Small intestine (tissue), 7 donors: ENCODE results near the gene SOCS1. TPM values are rescaled to one million over a fixed set of nuclear protein-coding genes. Genes with fewer than 3 reads are reported as not detected.

Experiments used
- DNase-seq, 2 donors: peaks; one replicate each; pipeline versions ENCODE4 v3.0.0 to v3.0.0-alpha.2; 2013
- FAIRE-seq: peaks from 2 replicates; lab custom pipeline; 2012; peaks lifted over from hg19 to GRCh38; lab: Jason Lieb, UNC
- H3K27ac ChIP-seq, 3 donors: one replicate each; pipeline ENCODE4 v1.5.1; 2013; ENCODE audit warnings: low read length in 2 of 3, mild to moderate bottlenecking in 2 of 3, control low read depth in 1 of 3, inconsistent platforms in 1 of 3, low read depth in 1 of 3, moderate library complexity in 1 of 3
- H3K27me3 ChIP-seq, 3 donors: one replicate each; pipeline ENCODE4 v1.6.1; 2013; ENCODE audit warnings: low read length in 3 of 3, inconsistent platforms in 1 of 3; ENCODE audit not compliant: control insufficient read depth in 3 of 3, insufficient read depth in 3 of 3
- H3K36me3 ChIP-seq, 3 donors: one replicate each; pipeline ENCODE4 v1.6.1; 2013; ENCODE audit warnings: low read length in 3 of 3, inconsistent platforms in 1 of 3, low read depth in 1 of 3, mild to moderate bottlenecking in 1 of 3, moderate library complexity in 1 of 3; ENCODE audit not compliant: control insufficient read depth in 3 of 3, insufficient read depth in 2 of 3
- H3K4me1 ChIP-seq, 3 donors: one replicate each; pipeline ENCODE4 v1.6.1; 2013; ENCODE audit warnings: low read length in 2 of 3, inconsistent platforms in 1 of 3, low read depth in 1 of 3, mild to moderate bottlenecking in 1 of 3, moderate library complexity in 1 of 3; ENCODE audit not compliant: control insufficient read depth in 3 of 3, insufficient read depth in 2 of 3
- H3K4me3 ChIP-seq, 3 donors: one replicate each; pipeline ENCODE4 v1.5.1; 2013; ENCODE audit warnings: low read length in 3 of 3, control low read depth in 1 of 3, inconsistent platforms in 1 of 3, low read depth in 1 of 3, mild to moderate bottlenecking in 1 of 3, moderate library complexity in 1 of 3
- H3K9me3 ChIP-seq, 2 donors: one replicate each; pipeline ENCODE4 v1.6.1; 2013; ENCODE audit warnings: low read depth in 1 of 2, low read length in 1 of 2; ENCODE audit not compliant: control insufficient read depth in 2 of 2, insufficient read depth in 1 of 2
- WGBS, 3 donors: extraction: QIAGEN DNeasy Blood & Tissue Kit; methylation state at CpG; one replicate each; pipeline ENCODE4 v1.1.7; 2013; 5-methylcytosine and 5-hydroxymethylcytosine counted together
- polyA plus RNA-seq, 4 donors: library from polyadenylated mRNA; stranded (reverse) in 3 of 4; unstranded in 1 of 4; fragments of 200-250 nt in 3 of 4; fragments of 120-200 nt in 1 of 4; gene quantifications; one replicate each; pipeline versions ENCODE4 v1.2.1 to v1.2.3, GENCODE V29; 2013
- donor health status: healthy with polysubstance abuse.
- donor health status: control.
- donor health status: control.
- donor health status: Bipolar disorder and iron deficiency.
- donor health status: healthy.

The SOCS1 gene
- polyA plus RNA-seq, 4 donors: 1.9 to 15.0 (median 5.1) TPM

GRCh38 chr16:11278681-11279628 is 23.0 kb upstream of the SOCS1 start:
- no peak for DNase-seq
- no peak for FAIRE-seq
- no peak overlapping the region for H3K4me3 ChIP-seq
- H3K27ac ChIP-seq: no peak overlapping the region
- no peaks in the 10 kb centered on the region for H3K9me3 ChIP-seq
- H3K36me3 ChIP-seq: no peaks in the 10 kb centered on the region
- WGBS, 3 donors: 86 to 87% (median 86%) methylated on average over 7 of the region's 7 CpGs
- peaks cover 0 to 6% (median 0%) of the 10 kb centered on the region in 3 donors for H3K4me1 ChIP-seq
- H3K27me3 ChIP-seq: no peaks in the 10 kb centered on the region

DNA sequence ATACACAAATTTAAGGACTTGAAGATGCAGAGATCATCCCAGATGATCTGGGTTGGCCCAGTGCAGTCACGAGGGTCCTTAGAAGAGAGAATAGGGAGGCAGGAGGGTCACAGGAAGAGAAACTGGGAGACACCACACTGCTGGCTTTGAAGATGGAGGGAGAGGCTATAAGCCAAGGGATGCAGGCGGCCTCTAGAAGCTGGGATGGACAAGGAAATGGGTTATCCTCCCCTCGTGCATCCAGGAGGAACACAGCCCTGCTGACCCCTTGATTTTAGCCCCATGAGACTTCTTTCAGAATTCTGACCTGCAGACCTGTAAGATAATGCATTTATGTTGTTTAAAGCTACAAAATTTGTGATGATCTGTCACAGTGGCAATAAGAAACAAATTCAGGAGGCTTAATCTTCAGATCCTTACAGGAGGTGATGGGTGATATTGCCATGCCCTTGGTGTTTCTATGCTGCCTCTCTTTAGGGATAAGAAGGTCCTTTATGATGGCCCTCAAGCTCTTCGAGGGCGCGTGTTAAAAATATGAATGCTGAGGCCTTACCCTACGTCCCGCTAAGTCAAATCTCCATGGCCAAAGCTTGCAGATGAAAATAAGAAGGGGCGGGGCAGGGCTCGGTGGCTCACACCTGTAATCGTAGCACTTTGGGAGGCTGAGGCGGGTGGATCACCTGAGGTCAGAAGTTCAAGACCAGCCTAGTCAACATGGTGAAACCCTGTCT is 21.8 kb upstream of the SOCS1 start:
- Histone ChIP-seq H3K9me3 (no peaks in the 10 kb centered on the region), H3K27ac (no peak overlapping the region), H3K27me3 (no peaks in the 10 kb centered on the region), H3K36me3 (no peaks in the 10 kb centered on the region), H3K4me3 (no peak overlapping the region), H3K4me1 (peaks cover 0 to 6% (median 0%) of the 10 kb centered on the region in 3 donors)
- no peak for FAIRE-seq
- no peak for DNase-seq
- WGBS, 3 donors: 88 to 91% (median 91%) methylated on average over 12 of the region's 12 CpGs

GRCh38 chr16:11276896-11277593 is 21.0 kb upstream of the SOCS1 start:
- Histone ChIP-seq H3K4me1 (peaks cover 0 to 6% (median 0%) of the 10 kb centered on the region in 3 donors), H3K9me3 (no peaks in the 10 kb centered on the region), H3K36me3 (no peaks in the 10 kb centered on the region), H3K27ac (no peak overlapping the region), H3K27me3 (no peaks in the 10 kb centered on the region), H3K4me3 (no peak overlapping the region)
- no peak for FAIRE-seq
- WGBS, 3 donors: 82 to 86% (median 84%) methylated on average over 11 of the region's 11 CpGs
- DNase-seq: no peak

GRCh38 chr16:11276143-11276895 is 20.3 kb upstream of the SOCS1 start, which contains the start of gene PRM2:
Gene PRM2, minus strand, starts transcription at chr16:11276480. Its CDS starts 110 bp downstream, at chr16:11276370.
- Histone ChIP-seq H3K4me1 (peaks cover 0 to 6% (median 0%) of the 10 kb centered on the region in 3 donors), H3K9me3 (no peaks in the 10 kb centered on the region), H3K4me3 (no peak within 1 kb of the TSS), H3K36me3 (no peaks in the 10 kb centered on the region), H3K27ac (no peak within 1 kb of the TSS), H3K27me3 (no peaks in the 10 kb centered on the region)
- DNase-seq (no peak), FAIRE-seq (no peak)
- 84 to 93% (median 92%) methylated on average over 26 of the region's 26 CpGs for WGBS, 3 donors

GRCh38 chr16:11274964-11275363 is 19.0 kb upstream of the SOCS1 start:
- Histone ChIP-seq H3K36me3 (no peaks in the 10 kb centered on the region), H3K27me3 (no peaks in the 10 kb centered on the region), H3K9me3 (no peaks in the 10 kb centered on the region), H3K4me1 (peaks cover 0 to 3% (median 0%) of the 10 kb centered on the region in 3 donors), H3K4me3 (no peak overlapping the region), H3K27ac (no peak overlapping the region)
- whole genome bisulfite sequencing, 3 donors: 91 to 94% (median 92%) methylated on average over 7 of the region's 7 CpGs
- no peak for DNase-seq
- no peak for FAIRE-seq

GRCh38 chr16:11273721-11274324 is 17.8 kb upstream of the SOCS1 start:
- no peak for DNase-seq
- H3K27me3 ChIP-seq: no peaks in the 10 kb centered on the region
- H3K36me3 ChIP-seq: no peaks in the 10 kb centered on the region
- WGBS, 3 donors: 66 to 75% (median 69%) methylated on average over 3 of the region's 3 CpGs
- FAIRE-seq: no peak
- no peaks in the 10 kb centered on the region for H3K9me3 ChIP-seq
- H3K4me1 ChIP-seq: no peaks in the 10 kb centered on the region
- no peak overlapping the region for H3K4me3 ChIP-seq
- H3K27ac ChIP-seq: no peak overlapping the region

DNA sequence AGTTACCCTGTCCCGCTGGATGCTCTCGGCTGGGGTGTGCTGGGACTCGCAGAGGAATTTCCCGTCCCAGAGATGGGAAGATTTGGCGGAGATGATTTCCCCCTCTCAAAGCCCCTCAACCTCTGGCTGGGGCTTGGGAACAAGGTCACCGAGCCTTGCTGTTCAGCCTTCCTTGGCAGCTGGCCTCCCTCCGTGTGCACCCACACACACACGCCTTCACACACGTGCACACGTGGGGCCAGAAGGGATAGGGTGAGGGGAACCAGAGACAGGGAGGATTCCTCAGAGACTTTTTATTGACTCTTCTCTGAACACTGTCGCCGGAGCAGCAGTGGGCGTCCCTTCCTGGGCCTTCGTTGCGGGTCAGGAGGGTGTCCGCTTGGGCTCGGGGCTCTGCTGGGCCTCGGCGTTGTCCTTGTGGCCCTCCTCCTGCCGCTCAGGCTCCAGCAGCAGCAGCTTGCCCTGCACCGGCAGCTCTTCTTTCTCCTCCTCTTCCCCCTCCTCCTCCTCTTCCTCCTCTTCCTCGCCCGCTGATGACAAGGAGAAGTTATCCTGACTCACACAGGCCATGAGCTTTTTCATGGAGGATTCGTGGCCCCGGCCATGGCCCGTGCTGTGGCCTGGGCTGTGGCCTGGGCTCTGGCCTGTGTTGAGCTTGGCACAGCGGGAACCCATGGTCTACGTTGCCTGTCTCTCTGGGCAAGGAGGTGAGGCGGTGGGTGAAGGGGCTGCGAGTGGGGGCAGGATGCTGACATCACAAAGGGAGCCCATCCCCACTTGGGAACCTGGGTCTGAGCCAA is 17.1 kb upstream of the SOCS1 start, which contains the start of gene PRM3:
Gene PRM3, minus strand, starts transcription at position 709 of the 800 bp plus-strand sequence. Its CDS starts 34 bp downstream, at position 675.
- H3K4me1 ChIP-seq: no peaks in the 10 kb centered on the region
- H3K27ac ChIP-seq: no peak within 1 kb of the TSS
- DNase-seq (no peak), FAIRE-seq (no peak)
- H3K27me3 ChIP-seq: no peaks in the 10 kb centered on the region
- no peaks in the 10 kb centered on the region for H3K36me3 ChIP-seq
- H3K9me3 ChIP-seq: no peaks in the 10 kb centered on the region
- WGBS, 3 donors: 85 to 87% (median 86%) methylated on average over 30 of the region's 30 CpGs
- H3K4me3 ChIP-seq: no peak within 1 kb of the TSS
